GM23338 (cell line): Measurements from ENCODE around the gene LMAN1L. TPM values are rescaled to one million over a fixed set of nuclear protein-coding genes. Genes with fewer than 3 reads are reported as not detected.

Experiments
- ATAC-seq: fragments of 200-7000 bp; cut with Tn5 transposase; 3 replicates; pipeline ENCODE4 v1.9.1; 2020
- DNase-seq: peaks from one replicate; pipeline ENCODE4 v3.0.0-alpha.2; 2015; ENCODE audit warnings: low spot score
- H2AFZ ChIP-seq: fragments of 200-600 bp; sonication (generic); 2 replicates; pipeline ENCODE4 v1.8.0; 2016; ENCODE audit warnings: antibody characterized with exemption, mild to moderate bottlenecking, moderate library complexity
- H3F3A ChIP-seq: fragments of 200-600 bp; sonication (generic); replicated peaks from 2 replicates; pipeline ENCODE4 v1.8.0; 2017; ENCODE audit warnings: antibody characterized with exemption, mixed run types, low read depth
- H3K27ac ChIP-seq: fragments of 200-600 bp; sonication (generic); 2 replicates; pipeline ENCODE4 v1.6.1; 2016; ENCODE audit warnings: low read depth
- H3K27me3 ChIP-seq: fragments of 200-600 bp; sonication (generic); 2 replicates; pipeline ENCODE4 v1.8.0; 2016; ENCODE audit warnings: mild to moderate bottlenecking, mixed run types, moderate library complexity; ENCODE audit not compliant: insufficient read depth
- H3K36me3 ChIP-seq: fragments of 200-600 bp; sonication (generic); 2 replicates; pipeline ENCODE4 v1.8.0; 2016; ENCODE audit warnings: mild to moderate bottlenecking; ENCODE audit not compliant: insufficient read depth
- H3K4me1 ChIP-seq: fragments of 200-600 bp; sonication (generic); 2 replicates; pipeline ENCODE4 v1.8.0; 2016; ENCODE audit warnings: mild to moderate bottlenecking, moderate library complexity; ENCODE audit not compliant: insufficient read depth
- H3K4me2 ChIP-seq: fragments of 200-600 bp; sonication (generic); 2 replicates; pipeline ENCODE4 v1.7.1; 2017; ENCODE audit warnings: mixed run types
- H3K4me3 ChIP-seq: fragments of 200-600 bp; sonication (generic); 2 replicates; pipeline ENCODE4 v1.6.1; 2016; ENCODE audit warnings: mixed run types
- H3K79me2 ChIP-seq: fragments of 200-600 bp; sonication (generic); replicated peaks from 2 replicates; pipeline ENCODE4 v1.8.0; 2017; ENCODE audit warnings: mild to moderate bottlenecking; ENCODE audit not compliant: insufficient read depth
- H3K9me2 ChIP-seq: fragments of 200-600 bp; sonication (generic); 2 replicates; pipeline ENCODE4 v1.8.0; 2017; ENCODE audit not compliant: insufficient read depth
- H4K20me1 ChIP-seq: fragments of 200-600 bp; sonication (generic); replicated peaks from 2 replicates; pipeline ENCODE4 v1.8.0; 2017; ENCODE audit warnings: mild to moderate bottlenecking; ENCODE audit not compliant: insufficient read depth
- H3K27ac Mint-ChIP-seq: 2 replicates; pipeline ENCODE4 v1.8.0; 2020; ENCODE audit warnings: inconsistent platforms, mild to moderate bottlenecking, moderate library complexity, mixed read lengths
- H3K27me3 Mint-ChIP-seq: 3 replicates; pipeline ENCODE4 v1.8.0; 2022; ENCODE audit warnings: low read depth, mild to moderate bottlenecking, moderate library complexity, mixed read lengths, inconsistent platforms; ENCODE audit not compliant: insufficient read depth, poor library complexity
- H3K36me3 Mint-ChIP-seq: 3 replicates; pipeline ENCODE4 v1.8.0; 2021; ENCODE audit warnings: low read depth, mild to moderate bottlenecking, inconsistent platforms, moderate library complexity, mixed read lengths
- H3K4me1 Mint-ChIP-seq: 3 replicates; pipeline ENCODE4 v1.8.0; 2020; ENCODE audit warnings: mild to moderate bottlenecking, inconsistent platforms, mixed read lengths
- H3K4me3 Mint-ChIP-seq: 3 replicates; pipeline ENCODE4 v1.8.0; 2021; ENCODE audit warnings: moderate library complexity, mild to moderate bottlenecking, inconsistent platforms, mixed read lengths
- H3K9me3 Mint-ChIP-seq: 3 replicates; pipeline ENCODE4 v1.8.0; 2020; ENCODE audit warnings: moderate library complexity, mild to moderate bottlenecking, inconsistent platforms, mixed read lengths
- CREB1 ChIP-seq: fragments of 250-450 bp; sonication (Bioruptor Pico); IDR thresholded peaks from 2 replicates; pipeline ENCODE4 v1.5.0; 2020; ENCODE audit warnings: low read depth, mild to moderate bottlenecking, moderate library complexity
- CTCF ChIP-seq, 2 experiments: fragments of 200-600 bp in 1 of 2; sonication (generic) in 1 of 2; conservative IDR thresholded peaks; 2 replicates each; pipeline versions ENCODE4 v1.5.1 to v1.6.1; 2016 to 2017; ENCODE audit warnings: antibody characterized with exemption in 2 of 2, low read depth in 2 of 2, mild to moderate bottlenecking in 2 of 2, moderate library complexity in 1 of 2
- EZH2 ChIP-seq: fragments of 200-600 bp; sonication (generic); IDR thresholded peaks from one replicate; pipeline ENCODE4 v1.8.0; 2017; ENCODE audit warnings: antibody characterized with exemption, mild to moderate bottlenecking, low read depth; ENCODE audit not compliant: unreplicated experiment
- EZH2phosphoT487 ChIP-seq: fragments of 200-600 bp; sonication (generic); IDR thresholded peaks from one replicate; pipeline ENCODE4 v1.8.1; 2018; ENCODE audit warnings: antibody characterized with exemption; ENCODE audit not compliant: unreplicated experiment
- JUNB ChIP-seq: IDR thresholded peaks from one replicate; pipeline ENCODE4 v1.6.1; 2016; ENCODE audit warnings: antibody characterized with exemption; ENCODE audit not compliant: unreplicated experiment
- NANOG ChIP-seq: IDR thresholded peaks from 2 replicates; pipeline ENCODE4 v1.6.1; 2016; ENCODE audit warnings: antibody characterized with exemption, borderline replicate concordance
- POLR2AphosphoS5 ChIP-seq: IDR thresholded peaks from 2 replicates; pipeline ENCODE4 v1.6.1; 2016; ENCODE audit warnings: antibody characterized with exemption, low read depth
- STAT1 ChIP-seq: IDR thresholded peaks from one replicate; pipeline ENCODE4 v1.6.1; 2016; ENCODE audit warnings: antibody characterized with exemption; ENCODE audit not compliant: unreplicated experiment
- ZNF114 ChIP-seq: fragments of 250-450 bp; sonication (Bioruptor Pico); IDR thresholded peaks from 2 replicates; pipeline ENCODE4 v1.5.0; 2020; ENCODE audit warnings: mild to moderate bottlenecking, moderate library complexity
- polyA plus RNA-seq: library from polyadenylated mRNA; unstranded; fragments of >200 nt; fragmentation: Nextera tagmentation; extraction: Ambion mirVana; gene quantifications from 2 replicates; pipeline ENCODE4 v1.2.1, GENCODE V29; 2016
- total RNA-seq: library from RNA; depleted of rRNA; stranded (reverse); fragments of >200 nt; shearing (Covaris generic); gene quantifications from 2 replicates; pipeline ENCODE4 v1.2.3, GENCODE V29; 2014
- TF ChIP-seq, protein P1 (sequence below): fragments of 250-450 bp; sonication (Bioruptor Pico); IDR thresholded peaks from 2 replicates; pipeline ENCODE4 v1.5.0; 2020; ENCODE audit warnings: mild to moderate bottlenecking, moderate library complexity
- TF ChIP-seq, protein P2 (sequence below): IDR thresholded peaks from one replicate; pipeline ENCODE4 v1.6.1; 2018; ENCODE audit warnings: antibody characterized with exemption; ENCODE audit not compliant: unreplicated experiment
- TF ChIP-seq, protein P3 (sequence below): IDR thresholded peaks from 2 replicates; pipeline ENCODE4 v1.6.1; 2016; ENCODE audit warnings: antibody characterized with exemption

Gene LMAN1L
- total and polyA plus RNA-seq, 2 experiments from 2014 or later: not detected

DNA sequence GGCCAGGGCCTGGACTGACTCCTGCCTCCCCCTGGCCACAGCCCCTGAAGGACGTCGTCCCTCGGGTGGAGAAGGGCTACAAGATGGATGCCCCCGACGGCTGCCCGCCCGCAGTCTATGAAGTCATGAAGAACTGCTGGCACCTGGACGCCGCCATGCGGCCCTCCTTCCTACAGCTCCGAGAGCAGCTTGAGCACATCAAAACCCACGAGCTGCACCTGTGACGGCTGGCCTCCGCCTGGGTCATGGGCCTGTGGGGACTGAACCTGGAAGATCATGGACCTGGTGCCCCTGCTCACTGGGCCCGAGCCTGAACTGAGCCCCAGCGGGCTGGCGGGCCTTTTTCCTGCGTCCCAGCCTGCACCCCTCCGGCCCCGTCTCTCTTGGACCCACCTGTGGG lies 10.3 kb upstream of the LMAN1L start:
- ATAC-seq (no peak), DNase-seq (no peak)
- no peak overlapping the region for H3K27ac Mint-ChIP-seq
- no peak overlapping the region for H3K27ac ChIP-seq
- H3K4me3 ChIP-seq: no peak overlapping the region
- no peaks in the 10 kb centered on the region for H3K9me3 Mint-ChIP-seq
- H3K4me3 Mint-ChIP-seq: no peak overlapping the region
- peaks cover 3% of the 10 kb centered on the region; the same call in 1 of the 2 replicates for H4K20me1 ChIP-seq
- no peak overlapping the region for H2AFZ ChIP-seq
- H3K4me1 Mint-ChIP-seq: peaks cover 6% of the 10 kb centered on the region
- no peaks in the 10 kb centered on the region for H3K27me3 ChIP-seq
- H3K4me2 ChIP-seq: no peak overlapping the region
- H3K27me3 Mint-ChIP-seq: peaks cover 2% of the 10 kb centered on the region
- TF ChIP-seq EZH2 (no peak), POLR2AphosphoS5 (no peak), STAT1 (no peak), ZNF114 (CRISPR knock-in tag) (no peak), CTCF (conservative IDR thresholded peaks at IDR 0.05; ENCODE audit: low read depth in 2 of 2) (no peak), NANOG (no peak), JUNB (no peak), CREB1 (CRISPR knock-in tag) (no peak), EZH2phosphoT487 (no peak)
- TF ChIP-seq, protein P1, sequence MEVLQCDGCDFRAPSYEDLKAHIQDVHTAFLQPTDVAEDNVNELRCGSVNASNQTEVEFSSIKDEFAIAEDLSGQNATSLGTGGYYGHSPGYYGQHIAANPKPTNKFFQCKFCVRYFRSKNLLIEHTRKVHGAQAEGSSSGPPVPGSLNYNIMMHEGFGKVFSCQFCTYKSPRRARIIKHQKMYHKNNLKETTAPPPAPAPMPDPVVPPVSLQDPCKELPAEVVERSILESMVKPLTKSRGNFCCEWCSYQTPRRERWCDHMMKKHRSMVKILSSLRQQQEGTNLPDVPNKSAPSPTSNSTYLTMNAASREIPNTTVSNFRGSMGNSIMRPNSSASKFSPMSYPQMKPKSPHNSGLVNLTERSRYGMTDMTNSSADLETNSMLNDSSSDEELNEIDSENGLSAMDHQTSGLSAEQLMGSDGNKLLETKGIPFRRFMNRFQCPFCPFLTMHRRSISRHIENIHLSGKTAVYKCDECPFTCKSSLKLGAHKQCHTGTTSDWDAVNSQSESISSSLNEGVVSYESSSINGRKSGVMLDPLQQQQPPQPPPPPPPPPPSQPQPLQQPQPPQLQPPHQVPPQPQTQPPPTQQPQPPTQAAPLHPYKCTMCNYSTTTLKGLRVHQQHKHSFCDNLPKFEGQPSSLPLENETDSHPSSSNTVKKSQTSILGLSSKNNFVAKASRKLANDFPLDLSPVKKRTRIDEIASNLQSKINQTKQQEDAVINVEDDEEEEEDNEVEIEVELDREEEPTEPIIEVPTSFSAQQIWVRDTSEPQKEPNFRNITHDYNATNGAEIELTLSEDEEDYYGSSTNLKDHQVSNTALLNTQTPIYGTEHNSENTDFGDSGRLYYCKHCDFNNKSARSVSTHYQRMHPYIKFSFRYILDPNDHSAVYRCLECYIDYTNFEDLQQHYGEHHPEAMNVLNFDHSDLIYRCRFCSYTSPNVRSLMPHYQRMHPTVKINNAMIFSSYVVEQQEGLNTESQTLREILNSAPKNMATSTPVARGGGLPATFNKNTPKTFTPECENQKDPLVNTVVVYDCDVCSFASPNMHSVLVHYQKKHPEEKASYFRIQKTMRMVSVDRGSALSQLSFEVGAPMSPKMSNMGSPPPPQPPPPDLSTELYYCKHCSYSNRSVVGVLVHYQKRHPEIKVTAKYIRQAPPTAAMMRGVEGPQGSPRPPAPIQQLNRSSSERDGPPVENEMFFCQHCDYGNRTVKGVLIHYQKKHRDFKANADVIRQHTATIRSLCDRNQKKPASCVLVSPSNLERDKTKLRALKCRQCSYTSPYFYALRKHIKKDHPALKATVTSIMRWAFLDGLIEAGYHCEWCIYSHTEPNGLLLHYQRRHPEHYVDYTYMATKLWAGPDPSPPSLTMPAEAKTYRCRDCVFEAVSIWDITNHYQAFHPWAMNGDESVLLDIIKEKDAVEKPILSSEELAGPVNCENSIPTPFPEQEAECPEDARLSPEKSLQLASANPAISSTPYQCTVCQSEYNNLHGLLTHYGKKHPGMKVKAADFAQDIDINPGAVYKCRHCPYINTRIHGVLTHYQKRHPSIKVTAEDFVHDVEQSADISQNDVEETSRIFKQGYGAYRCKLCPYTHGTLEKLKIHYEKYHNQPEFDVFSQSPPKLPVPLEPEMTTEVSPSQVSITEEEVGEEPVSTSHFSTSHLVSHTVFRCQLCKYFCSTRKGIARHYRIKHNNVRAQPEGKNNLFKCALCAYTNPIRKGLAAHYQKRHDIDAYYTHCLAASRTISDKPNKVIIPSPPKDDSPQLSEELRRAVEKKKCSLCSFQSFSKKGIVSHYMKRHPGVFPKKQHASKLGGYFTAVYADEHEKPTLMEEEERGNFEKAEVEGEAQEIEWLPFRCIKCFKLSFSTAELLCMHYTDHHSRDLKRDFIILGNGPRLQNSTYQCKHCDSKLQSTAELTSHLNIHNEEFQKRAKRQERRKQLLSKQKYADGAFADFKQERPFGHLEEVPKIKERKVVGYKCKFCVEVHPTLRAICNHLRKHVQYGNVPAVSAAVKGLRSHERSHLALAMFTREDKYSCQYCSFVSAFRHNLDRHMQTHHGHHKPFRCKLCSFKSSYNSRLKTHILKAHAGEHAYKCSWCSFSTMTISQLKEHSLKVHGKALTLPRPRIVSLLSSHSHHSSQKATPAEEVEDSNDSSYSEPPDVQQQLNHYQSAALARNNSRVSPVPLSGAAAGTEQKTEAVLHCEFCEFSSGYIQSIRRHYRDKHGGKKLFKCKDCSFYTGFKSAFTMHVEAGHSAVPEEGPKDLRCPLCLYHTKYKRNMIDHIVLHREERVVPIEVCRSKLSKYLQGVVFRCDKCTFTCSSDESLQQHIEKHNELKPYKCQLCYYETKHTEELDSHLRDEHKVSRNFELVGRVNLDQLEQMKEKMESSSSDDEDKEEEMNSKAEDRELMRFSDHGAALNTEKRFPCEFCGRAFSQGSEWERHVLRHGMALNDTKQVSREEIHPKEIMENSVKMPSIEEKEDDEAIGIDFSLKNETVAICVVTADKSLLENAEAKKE (CRISPR knock-in tag): no peak
- TF ChIP-seq, protein P2, sequence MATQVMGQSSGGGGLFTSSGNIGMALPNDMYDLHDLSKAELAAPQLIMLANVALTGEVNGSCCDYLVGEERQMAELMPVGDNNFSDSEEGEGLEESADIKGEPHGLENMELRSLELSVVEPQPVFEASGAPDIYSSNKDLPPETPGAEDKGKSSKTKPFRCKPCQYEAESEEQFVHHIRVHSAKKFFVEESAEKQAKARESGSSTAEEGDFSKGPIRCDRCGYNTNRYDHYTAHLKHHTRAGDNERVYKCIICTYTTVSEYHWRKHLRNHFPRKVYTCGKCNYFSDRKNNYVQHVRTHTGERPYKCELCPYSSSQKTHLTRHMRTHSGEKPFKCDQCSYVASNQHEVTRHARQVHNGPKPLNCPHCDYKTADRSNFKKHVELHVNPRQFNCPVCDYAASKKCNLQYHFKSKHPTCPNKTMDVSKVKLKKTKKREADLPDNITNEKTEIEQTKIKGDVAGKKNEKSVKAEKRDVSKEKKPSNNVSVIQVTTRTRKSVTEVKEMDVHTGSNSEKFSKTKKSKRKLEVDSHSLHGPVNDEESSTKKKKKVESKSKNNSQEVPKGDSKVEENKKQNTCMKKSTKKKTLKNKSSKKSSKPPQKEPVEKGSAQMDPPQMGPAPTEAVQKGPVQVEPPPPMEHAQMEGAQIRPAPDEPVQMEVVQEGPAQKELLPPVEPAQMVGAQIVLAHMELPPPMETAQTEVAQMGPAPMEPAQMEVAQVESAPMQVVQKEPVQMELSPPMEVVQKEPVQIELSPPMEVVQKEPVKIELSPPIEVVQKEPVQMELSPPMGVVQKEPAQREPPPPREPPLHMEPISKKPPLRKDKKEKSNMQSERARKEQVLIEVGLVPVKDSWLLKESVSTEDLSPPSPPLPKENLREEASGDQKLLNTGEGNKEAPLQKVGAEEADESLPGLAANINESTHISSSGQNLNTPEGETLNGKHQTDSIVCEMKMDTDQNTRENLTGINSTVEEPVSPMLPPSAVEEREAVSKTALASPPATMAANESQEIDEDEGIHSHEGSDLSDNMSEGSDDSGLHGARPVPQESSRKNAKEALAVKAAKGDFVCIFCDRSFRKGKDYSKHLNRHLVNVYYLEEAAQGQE: no peak
- TF ChIP-seq, protein P3, sequence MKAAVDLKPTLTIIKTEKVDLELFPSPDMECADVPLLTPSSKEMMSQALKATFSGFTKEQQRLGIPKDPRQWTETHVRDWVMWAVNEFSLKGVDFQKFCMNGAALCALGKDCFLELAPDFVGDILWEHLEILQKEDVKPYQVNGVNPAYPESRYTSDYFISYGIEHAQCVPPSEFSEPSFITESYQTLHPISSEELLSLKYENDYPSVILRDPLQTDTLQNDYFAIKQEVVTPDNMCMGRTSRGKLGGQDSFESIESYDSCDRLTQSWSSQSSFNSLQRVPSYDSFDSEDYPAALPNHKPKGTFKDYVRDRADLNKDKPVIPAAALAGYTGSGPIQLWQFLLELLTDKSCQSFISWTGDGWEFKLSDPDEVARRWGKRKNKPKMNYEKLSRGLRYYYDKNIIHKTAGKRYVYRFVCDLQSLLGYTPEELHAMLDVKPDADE: no peak
- no peaks in the 10 kb centered on the region for H3F3A ChIP-seq
- no peaks in the 10 kb centered on the region; the same call in 1 of the 2 replicates for H3K36me3 ChIP-seq
- H3K36me3 Mint-ChIP-seq: peaks cover 19% of the 10 kb centered on the region
- H3K4me1 ChIP-seq: peaks cover 3% of the 10 kb centered on the region; the same call in 1 of the 2 replicates
- no peaks in the 10 kb centered on the region for H3K9me2 ChIP-seq
- no peaks in the 10 kb centered on the region for H3K79me2 ChIP-seq
